GM18511 (cell line): Measurements from ENCODE around the gene SFT2D3.

Source experiments
- ATAC-seq: cut with Tn5 transposase; IDR thresholded peaks from one replicate; pipeline ENCODE4 v1.9.1; 2021; ENCODE audit warnings: mild to moderate bottlenecking, moderate library complexity; ENCODE audit not compliant: unreplicated experiment

SFT2D3 gene

DNA sequence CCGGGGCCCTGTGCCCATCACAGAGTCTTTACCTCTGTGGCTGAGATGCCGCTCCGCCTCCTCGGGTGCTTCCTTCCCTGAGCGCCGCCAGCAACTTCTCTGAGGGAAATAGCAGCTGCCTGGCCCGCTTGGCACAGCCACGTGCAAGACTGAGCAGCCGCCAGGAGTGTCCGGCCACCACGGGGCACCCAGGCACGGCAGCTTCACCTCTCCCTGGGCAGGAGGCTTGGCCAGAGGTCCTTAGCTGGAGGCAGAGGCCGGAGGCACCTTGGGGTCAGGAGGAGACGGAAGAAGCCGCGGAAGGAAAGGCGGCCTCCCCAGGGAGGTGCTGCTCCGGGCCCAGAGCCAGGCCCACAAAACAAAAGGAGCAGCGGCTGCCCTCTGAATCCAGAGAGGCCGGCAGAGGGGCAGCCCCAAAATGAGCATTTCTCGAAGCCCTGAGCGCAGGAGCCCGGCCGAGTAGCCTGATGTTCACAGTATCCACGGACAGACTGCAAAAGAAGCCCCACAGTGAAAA is 20.0 kb upstream of the SFT2D3 start:
- ATAC-seq: no peak

DNA sequence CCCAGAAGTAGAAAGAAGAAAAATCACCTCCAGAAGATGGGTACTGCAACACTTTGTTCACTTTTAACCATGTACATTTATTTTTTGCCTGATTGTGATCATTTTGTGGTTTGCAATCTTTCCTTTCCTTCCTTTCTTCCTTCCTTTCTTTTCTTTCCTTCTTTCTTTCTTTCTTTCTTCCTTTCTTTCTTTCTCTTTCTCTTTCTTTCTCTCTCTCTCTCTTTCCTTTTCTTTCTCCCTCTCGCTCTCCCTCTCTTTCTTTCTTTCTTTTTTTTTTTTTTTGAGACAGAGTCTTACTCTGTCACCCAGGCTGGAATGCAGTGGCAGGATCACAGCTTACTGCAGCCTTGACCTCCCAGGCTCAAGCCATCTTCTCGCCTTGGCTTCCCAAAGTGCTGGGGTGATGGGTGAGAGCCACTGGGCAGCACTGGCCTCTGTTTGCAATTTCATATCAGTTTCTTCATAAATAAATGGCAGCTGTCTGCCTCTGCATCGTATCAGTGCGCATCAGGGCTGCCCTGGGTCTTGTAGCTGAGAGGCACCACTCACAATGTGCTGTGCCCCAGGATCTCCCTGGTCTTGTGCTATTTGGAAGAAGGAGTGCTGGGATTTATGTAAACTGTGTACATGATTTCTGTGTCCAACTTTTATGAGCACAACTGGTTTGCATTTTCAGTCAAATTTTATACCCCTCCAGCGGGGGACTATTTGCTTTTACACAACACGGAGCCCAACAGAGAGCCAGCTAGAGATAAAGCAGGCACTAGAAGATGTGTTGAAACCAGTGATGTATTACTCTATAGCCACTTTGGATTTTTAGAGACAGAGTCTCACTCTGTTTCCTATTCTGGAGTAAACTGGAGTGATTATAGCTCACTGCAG is 19.1 kb upstream of the SFT2D3 start:
- ATAC-seq: no peak

DNA sequence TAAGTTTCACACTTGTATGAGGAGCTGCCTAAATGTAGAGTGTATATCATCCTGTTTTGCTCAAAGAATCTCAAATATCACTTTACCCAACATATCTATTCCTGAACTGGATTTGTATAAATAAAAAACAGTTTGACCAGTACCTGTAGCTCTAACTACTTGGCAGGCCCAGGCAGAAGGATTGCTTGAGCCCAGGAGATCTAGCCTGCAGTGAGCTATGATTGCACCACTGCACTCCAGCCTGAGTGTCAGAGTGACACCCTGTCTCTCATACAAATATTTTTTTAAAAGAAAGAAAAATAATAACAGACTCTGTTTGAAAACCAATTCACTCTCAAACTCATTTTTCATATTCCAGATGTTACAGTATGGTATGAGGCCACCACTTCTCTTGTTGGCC is 18.2 kb upstream of the SFT2D3 start:
- ATAC-seq: no peak

DNA sequence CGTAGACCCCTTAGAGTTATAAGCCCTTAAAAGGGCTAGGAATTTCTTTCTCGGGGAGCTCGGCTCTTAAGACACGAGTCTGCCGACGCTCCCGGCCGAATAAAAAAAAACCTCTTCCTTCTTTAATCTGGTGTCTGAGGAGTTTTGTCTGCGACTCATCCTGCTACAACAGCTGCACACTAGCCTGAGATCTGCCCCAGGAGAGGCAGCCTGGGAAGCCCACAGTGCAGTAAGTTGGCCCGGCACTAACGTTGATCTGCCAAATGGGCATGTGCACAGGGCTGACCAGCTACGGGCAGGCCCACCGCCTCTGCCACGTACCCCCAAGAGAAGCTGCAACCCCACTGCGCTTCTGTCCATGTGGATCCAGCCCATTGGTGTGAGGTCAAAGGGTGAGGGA is 17.5 kb upstream of the SFT2D3 start:
- no peak for ATAC-seq

DNA sequence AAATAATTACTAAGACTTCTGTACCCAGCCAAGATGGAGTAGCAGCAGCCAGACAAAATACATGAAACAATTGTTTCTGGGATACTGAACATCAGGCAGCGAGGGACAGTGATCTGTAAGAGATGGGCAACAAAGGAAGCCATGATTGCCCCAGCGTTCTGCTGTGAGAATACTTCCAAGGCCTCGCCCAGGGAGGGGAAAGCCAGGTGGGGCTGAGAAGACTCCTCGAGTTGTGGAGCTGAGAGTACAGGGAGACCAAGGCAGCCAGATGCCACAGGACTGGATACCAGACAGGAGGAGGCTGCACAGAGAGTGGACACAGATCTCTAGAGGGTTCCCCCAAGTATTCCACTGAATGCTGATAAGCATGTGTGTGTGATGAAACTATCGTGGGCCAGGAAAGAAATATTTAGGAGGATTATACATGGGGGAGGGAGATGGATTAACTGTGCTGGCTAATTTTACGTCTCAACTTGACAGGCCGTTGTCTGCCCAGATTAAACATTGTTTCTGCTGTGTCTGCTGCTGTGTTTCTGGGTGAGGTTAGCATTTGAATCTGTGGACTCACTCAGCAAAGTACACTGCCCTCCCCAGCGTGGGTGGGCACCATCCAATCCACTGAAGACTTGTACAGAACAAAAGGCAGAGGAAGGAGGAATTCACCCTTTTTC is 15.8 kb upstream of the SFT2D3 start:
- no peak for ATAC-seq

DNA sequence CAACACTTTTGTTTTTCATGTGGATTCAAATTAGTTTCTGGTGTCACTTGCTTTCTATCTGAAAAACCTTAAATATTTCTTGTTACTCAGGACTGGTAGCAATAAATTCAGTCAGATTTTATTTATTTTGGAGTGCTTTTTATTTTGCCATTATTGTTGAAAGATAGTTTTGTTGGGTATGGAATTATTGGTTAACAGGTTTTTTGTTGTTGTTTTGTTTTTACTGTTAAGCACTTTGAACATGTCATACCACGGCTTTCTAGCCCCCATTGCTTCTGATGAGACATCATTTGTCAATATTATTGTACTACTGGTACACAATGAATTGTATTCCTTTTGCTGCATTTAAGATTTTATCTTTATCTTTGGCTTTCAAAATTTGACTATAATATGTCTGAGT is 12.9 kb upstream of the SFT2D3 start:
- ATAC-seq: no peak

DNA sequence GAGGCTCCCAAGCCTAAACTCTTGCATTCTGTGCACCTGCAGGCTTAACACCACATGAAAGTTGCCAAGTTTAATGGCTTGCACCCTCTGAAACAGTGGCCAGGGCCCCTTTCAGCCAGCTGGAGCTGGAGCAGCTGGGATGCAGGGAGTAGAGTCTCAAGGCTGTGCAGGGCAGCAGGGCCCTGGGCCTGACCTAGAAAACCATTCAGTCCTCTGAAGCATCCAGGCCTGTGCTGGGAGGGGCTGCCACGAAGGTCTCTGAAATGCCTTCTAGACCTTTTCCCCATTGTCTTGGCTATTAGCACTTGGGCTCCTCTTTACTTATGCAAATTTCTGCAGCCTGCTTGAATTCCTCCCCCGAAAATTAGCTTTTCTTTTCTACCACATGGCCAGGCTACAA is 10.6 kb upstream of the SFT2D3 start:
- no peak for ATAC-seq

DNA sequence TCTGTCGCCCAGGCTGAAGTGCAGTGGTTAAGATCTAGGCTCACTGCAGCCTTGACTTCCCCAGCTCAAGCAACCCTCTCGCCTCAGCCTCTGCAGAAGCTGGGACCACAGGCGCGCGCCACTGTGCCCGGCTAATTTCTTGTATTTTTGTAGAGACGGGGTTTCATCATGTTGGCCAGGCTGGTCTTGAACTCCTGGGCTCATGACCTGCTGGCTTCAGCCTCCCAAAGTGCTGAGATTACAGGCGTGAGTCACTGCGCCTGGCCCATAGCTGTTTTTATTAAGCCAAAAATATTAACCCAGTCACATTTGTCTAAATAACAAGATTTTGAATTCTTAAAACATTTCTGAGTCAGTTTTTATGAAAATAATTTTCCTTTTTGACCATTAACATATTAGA is 6.3 kb upstream of the SFT2D3 start:
- ATAC-seq: no peak

DNA sequence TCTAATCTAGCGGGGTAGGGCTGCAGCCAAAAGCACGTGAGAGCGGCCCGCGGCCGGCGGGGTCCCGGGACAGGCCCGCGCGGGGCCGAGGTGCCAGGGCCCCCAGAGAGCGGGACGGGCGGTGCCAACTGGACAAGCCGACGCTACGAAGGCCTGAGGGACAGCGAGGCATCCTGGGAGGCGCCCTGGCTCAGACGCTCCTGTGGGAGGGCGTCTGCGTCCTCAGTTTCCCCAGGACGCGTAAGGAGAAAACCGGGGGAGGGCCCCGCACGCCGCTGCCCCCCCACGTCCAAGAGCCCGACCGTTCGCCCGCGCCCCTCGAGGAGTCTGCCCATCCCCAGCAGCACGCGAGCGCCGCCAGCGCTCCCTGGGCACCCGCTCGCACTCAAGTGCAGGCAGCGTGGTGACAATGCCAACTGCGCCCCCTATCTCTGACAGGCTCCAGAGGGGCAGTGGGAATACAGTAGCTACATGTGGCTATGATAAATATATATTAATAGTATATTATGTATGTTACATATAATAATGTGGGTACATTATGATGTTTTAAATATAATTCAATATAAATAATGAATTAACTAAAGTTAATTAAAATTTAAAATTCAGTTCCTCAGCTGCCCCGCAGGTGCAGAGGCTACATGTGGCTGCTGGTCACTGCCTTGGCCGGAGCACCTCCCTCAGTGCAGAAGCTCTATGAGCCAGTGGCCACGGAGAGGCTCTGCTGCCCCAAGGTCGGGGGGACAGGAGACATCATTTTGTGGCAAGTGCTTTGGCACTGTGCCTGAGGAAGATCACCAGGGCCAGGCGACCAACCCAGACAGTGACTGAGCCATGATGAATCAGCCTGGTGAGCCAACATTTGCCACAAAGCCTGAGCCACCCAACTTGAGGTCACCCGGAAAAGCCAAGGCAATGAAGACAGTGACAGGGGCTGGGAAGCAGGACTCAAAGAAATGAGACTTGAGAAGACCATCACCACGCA is 5.5 kb upstream of the SFT2D3 start:
- no peak for ATAC-seq

DNA sequence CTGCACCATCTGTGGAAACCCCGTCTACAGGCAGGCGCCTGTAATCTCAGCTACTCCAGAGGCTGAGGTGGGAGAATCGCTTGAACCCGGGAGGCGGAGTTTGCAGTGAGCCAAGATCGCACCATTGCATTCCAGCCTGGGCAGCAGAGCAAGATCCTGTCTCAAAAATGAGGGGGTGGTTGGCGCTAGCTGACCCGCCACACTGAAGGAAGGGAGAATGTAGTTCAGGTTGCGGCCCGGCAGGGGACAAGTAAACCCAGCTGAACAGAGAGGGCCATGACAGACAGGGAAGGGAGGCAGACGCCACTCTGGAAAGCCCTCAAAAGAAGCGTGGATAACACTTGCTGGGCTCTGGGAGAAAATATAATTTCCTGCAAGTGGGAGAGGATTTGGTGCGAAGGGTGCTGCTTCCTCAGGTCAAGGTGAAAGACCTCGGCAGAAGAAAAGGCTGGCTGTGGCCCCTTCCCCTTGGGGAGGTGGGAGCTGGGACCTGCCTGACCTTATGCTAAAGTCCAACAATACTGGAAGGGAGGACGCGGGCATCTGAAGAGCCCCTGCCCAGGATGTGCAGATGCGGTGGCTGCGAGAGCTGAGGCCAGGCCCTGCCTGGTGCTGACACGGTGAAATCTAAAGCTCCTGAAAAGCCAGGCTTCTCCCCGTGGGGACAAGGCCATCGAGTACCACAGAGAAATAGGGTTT is 3.7 kb upstream of the SFT2D3 start:
- ATAC-seq: no peak

DNA sequence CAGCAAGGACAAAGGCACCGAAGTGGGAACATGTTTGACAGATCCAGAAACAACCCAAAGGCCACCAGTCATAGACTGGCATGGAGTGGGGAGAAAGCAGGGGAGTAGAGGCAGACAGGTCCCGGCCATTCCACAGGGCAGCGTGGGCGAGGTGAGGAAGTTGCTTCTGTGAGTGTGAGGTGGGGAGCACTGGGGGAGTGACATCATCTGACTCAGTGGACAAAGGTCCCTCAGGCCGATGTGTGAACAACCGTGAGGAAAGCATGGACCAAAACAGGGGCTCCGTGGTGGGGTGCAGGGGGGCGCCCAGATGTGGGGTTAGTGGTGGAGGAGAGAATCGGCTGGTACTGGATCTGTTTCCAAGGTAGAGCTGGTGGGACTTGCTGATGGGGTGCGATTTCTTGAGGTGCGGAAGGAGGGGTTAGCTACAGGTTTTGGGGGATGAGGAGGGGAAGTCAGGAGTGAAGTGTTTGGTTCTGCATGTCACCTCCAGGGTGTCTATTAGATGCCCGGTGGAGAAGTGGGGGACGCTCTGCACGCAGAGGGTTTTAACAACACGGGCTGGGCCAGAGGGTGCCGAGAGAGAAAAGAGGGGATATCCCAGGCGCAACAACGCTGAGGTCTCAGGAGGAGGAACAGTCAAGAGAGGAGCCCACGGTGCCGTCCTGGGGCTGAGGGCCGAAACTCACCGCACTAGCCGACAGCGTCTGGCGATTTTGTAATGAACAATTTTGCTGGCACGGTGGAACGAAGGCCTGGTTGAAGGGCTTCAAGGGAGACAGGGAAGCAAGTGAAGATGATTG is 2.5 kb upstream of the SFT2D3 start:
- no peak for ATAC-seq

DNA sequence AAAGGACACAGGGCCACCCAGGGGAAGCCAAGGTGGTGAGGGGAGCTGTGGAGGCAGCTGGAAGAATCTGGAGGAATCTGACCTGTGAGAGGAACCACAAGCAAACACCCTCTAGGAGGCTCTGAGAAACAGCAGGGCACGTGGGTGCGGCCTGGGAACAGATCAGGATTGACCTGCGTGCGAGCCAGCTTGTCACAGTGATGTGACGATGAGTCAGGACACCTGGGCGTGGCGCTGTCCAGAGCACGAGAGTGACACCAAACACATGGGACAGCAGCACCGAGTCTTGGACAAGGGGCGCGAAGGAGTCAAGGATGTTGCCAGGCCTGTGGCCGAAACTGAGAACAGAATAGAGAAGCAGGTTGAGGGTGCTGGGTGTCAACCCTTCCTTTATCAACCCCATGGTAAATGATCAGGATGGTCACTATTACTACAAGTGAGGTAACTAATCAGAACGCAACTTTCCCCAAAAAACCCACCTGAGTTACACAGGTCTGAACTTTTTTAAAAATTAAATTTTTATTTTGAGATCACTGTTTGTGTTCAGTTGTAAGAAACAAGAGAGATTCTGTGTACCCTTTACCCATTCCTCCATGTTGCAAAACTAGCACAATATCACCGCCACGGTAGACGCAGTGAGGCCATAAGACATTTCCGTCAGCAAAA is 637 bp upstream of the SFT2D3 start:
- peak; percentile 76 for ATAC-seq

DNA sequence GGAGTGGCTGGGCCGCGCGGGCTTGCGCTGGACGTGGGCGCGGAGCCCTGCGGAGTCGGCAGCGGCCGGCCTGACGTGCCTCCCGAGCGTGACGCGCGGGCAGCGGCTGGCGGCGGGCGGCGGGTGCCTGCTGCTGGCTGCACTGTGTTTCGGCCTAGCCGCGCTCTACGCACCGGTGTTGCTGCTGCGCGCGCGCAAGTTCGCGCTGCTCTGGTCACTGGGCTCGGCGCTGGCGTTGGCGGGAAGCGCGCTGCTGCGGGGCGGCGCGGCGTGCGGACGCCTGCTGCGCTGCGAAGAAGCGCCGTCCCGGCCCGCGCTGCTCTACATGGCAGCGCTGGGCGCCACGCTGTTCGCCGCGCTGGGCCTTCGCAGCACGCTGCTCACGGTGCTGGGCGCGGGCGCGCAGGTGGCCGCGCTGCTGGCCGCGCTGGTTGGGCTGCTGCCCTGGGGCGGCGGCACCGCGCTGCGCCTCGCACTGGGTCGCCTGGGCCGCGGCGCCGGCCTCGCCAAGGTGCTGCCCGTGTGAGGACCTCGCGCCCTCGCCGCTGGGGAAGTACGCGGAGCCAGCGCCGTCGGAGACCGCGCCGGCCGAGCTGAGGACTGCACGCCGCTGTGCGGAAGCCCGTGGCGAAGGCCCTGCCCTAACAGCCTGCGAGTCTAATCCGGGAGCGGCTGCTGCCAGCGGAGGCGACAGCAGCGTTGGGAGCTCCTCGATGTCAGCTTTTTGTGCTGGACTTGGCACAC is 526 bp downstream of the SFT2D3 start:
- ATAC-seq: peak; percentile 43

DNA sequence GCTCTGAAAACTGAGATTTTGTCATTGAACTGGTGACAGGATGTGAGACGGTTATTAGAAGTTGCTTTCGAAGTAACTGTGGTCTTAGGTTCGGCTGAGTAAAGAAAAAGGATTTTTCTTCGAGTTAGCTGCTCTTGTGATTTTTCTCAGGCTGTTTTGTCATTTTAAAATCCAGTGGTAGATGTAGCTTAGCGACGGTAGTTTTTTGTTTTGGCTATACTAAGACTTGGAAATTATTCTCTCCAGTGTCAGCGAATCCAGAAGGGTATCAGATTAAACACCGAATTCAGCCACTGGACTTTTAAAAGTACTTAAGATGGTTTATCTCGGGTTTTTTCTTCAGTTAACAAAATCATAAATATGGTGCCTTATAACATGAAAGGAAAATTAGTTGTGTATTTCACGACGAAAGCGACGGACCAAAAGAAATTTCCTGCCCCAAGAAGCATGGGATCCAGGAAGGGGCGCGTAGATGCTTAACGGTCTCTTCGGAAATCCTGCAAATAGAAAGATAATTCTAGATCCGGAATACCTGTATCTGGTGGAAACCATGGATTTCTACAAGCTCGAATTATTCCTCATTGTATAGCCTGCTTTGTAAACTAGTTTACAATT is 1.2 kb downstream of the SFT2D3 start:
- ATAC-seq: no peak

DNA sequence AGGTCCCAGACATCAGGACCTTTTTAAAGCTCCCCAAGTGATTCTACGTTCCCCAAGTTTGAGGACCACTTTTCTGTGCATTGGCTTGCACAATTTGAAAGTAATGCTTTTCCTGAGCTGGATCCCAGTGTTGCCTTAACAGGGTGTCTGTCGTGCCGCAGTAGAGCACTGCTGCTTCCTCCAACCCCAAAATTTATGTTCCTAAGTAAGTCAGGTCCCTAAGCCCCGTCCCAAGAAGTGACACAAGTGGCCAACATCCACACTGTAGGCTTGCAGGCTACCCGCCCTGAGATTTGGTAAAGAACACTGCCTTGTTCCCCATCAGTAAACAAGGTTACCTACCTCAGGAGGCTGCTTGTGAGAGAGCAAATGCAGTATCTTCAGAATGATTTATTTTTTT is 2.0 kb downstream of the SFT2D3 start:
- ATAC-seq: no peak

DNA sequence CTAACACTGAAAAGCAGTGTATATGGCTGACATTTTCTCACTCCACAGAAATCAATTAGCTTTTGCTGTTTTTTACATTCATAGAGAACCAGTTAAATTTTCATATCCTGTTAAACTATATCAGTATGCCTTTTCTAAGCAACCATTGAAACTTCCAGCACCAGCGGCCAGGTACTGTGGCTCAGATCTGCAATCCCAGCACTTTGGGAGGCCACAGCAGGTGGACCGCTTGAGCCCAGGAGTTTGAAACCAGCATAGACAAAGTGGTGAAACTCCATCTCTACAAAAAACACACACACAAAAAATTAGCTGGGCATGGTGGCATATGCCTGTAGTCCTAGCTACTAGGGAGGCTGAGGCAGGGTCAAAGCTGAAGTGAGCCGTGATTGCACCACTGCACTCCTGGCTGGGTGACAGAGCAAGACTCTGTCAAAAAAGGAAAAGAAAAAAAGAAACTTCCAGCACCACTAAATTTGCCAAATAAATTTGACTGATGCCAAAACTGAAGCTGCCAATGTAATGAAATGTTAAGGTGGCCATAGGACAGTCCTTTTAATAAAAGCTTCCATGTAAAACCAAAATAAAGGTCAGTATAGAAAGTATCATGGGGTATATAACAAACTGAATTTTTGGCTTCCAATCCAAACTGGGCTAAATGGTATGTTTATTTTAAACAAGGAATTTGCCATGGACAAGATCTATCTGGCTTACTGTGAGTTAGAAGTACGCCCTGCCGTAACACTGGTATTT is 3.5 kb downstream of the SFT2D3 start:
- no peak for ATAC-seq

DNA sequence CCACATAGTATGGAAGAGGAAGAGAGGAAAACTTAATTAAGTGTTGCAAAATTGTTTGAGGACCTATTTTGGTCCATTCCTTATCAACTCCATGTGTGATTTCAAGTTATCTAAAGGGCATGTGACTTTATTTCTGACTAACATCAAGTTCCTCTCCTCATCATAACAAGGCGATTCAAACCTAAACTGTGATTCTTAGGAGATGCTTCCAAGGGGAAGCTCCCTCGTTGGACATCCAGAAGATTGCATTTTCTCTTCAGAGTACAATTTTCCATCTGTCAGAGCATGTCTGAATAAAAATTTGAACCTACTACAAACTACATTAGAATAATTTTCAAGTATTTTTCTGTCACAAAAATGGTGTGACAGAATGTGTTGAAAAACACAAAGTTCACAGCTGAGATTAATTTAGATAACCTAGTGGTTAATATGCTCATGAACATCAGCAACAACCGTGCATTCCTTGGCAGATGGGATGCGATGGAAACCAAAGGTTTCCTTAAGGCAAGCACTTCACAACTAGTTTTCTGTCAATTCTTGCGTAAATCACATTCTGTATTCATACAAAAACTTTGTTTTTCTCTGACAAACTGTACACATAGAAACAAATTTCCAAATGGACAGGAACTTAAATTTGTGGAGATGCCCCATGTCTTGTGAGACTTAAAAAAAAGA is 4.2 kb downstream of the SFT2D3 start:
- no peak for ATAC-seq
